Measurements from ENCODE around the gene MORN1.

DNA sequence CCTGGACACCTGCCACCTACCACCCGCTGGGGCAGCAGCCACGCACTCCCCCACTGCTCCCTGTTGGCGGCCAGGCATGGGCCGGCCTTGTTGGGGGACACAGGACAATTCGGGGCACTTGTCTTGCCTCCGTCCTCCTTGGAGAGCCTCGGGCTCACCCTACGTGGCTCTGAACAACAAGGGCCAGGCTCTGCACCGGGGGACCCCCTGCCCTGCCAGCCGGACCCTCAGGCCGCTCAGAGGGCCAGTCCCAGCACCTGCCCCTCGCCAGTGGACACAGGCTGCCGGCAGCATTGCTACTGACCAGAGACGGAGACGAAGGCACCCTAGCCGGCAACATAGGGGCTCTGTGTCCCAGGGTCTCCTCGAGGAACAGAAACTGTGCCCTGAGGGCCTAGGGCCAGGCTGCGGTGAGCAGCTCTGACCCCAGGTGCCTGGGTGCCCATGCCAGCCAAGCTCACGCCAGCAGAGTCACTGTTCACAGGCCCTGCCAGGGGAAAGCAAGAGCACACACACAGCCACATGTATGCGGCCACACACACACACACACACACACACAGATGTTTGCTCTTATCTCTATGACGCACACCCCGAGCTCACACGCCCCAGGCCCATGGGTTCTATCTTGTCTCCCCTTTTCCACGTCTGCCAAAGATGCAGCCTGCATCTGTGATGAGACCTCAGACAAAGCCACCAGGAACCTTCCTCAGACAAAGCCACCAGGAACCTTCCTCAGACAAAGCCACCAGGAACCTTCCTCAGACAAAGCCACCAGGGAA, 45.9 kb downstream of the MORN1 start:
- TF ChIP-seq, protein P1, sequence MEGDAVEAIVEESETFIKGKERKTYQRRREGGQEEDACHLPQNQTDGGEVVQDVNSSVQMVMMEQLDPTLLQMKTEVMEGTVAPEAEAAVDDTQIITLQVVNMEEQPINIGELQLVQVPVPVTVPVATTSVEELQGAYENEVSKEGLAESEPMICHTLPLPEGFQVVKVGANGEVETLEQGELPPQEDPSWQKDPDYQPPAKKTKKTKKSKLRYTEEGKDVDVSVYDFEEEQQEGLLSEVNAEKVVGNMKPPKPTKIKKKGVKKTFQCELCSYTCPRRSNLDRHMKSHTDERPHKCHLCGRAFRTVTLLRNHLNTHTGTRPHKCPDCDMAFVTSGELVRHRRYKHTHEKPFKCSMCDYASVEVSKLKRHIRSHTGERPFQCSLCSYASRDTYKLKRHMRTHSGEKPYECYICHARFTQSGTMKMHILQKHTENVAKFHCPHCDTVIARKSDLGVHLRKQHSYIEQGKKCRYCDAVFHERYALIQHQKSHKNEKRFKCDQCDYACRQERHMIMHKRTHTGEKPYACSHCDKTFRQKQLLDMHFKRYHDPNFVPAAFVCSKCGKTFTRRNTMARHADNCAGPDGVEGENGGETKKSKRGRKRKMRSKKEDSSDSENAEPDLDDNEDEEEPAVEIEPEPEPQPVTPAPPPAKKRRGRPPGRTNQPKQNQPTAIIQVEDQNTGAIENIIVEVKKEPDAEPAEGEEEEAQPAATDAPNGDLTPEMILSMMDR (IDR thresholded peaks at IDR 0.05) = no peak
- no peak for TF ChIP-seq POLR2A (IDR thresholded peaks at IDR 0.05)

Measured in uterus (tissue), 2 donors.